ENCODE measurements around the gene REEP3.

REEP3 gene

GRCh38 chr10:63579371-63580014 is 58.3 kb downstream of the REEP3 start:
- DNase-seq (ENCODE audit: low read depth), result no peak
- TF ChIP-seq, protein P1, sequence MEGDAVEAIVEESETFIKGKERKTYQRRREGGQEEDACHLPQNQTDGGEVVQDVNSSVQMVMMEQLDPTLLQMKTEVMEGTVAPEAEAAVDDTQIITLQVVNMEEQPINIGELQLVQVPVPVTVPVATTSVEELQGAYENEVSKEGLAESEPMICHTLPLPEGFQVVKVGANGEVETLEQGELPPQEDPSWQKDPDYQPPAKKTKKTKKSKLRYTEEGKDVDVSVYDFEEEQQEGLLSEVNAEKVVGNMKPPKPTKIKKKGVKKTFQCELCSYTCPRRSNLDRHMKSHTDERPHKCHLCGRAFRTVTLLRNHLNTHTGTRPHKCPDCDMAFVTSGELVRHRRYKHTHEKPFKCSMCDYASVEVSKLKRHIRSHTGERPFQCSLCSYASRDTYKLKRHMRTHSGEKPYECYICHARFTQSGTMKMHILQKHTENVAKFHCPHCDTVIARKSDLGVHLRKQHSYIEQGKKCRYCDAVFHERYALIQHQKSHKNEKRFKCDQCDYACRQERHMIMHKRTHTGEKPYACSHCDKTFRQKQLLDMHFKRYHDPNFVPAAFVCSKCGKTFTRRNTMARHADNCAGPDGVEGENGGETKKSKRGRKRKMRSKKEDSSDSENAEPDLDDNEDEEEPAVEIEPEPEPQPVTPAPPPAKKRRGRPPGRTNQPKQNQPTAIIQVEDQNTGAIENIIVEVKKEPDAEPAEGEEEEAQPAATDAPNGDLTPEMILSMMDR (conservative IDR thresholded peaks at IDR 0.05; ENCODE audit: control insufficient read depth, insufficient read depth, low read depth, low read length), result no peak
- H3K4me3 ChIP-seq (ENCODE audit: control insufficient read depth, low read depth, low read length), result no peak overlapping the region

- DNase-seq (ENCODE audit: low read depth), result no peak
- H3K4me3 ChIP-seq (ENCODE audit: control insufficient read depth, low read depth, low read length), result no peak overlapping the region
- TF ChIP-seq, protein P1 (conservative IDR thresholded peaks at IDR 0.05; ENCODE audit: control insufficient read depth, insufficient read depth, low read depth, low read length), result no peak
These were observed 61.5 kb downstream of the REEP3 start for GRCh38 chr10:63582690-63583089.

- no peak for DNase-seq (ENCODE audit: low read depth)
- H3K4me3 ChIP-seq (ENCODE audit: control insufficient read depth, low read depth, low read length), result no peak overlapping the region
- TF ChIP-seq, protein P1 (conservative IDR thresholded peaks at IDR 0.05; ENCODE audit: control insufficient read depth, insufficient read depth, low read depth, low read length), result no peak
These were observed 62.2 kb downstream of the REEP3 start for GRCh38 chr10:63583397-63583796.

GRCh38 chr10:63583909-63584724 is 62.9 kb downstream of the REEP3 start:
- no peak overlapping the region for H3K4me3 ChIP-seq (ENCODE audit: control insufficient read depth, low read depth, low read length)
- no peak for DNase-seq (ENCODE audit: low read depth)
- TF ChIP-seq, protein P1 (conservative IDR thresholded peaks at IDR 0.05; ENCODE audit: control insufficient read depth, insufficient read depth, low read depth, low read length), result no peak

DNA sequence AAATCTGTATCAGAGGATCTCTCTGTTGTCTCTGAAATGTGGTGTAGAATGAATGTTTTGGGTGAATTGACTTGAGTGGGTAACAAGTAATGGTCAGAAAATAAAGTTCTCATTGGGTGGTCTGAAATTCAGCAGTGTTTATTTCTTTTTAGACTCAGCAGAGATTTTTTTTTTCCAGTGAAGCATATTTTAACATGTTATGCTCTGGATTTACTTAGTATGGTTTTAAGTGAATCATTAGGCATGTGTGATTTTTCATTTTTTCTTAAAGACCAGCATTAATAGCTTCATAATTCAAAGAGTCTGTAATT is 63.5 kb downstream of the REEP3 start:
- DNase-seq (ENCODE audit: low read depth), result no peak
- TF ChIP-seq, protein P1 (conservative IDR thresholded peaks at IDR 0.05; ENCODE audit: control insufficient read depth, insufficient read depth, low read depth, low read length), result no peak

DNA sequence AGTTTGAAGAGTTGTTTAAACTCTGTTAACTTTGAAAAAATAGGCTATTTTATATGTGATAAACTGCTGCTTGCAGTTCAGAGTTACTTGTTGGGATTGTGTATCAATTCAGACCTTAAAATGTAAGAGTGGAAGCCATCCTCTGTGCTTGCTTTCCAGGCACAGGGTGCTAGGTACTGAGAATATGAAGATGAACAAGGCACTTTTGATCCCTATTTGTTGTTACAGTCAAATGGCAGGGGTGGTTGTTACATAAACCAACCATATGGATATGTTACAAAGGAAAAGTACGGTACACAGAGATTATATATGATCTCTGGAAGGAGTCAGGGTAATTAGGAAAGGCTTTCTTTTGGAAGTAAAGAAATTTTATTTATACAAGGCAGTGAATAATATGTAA is 63.8 kb downstream of the REEP3 start:
- TF ChIP-seq, protein P1 (conservative IDR thresholded peaks at IDR 0.05; ENCODE audit: control insufficient read depth, insufficient read depth, low read depth, low read length), result no peak
- DNase-seq (ENCODE audit: low read depth), result no peak
- H3K4me3 ChIP-seq (ENCODE audit: control insufficient read depth, low read depth, low read length), result no peak overlapping the region

More for the DNA sequence above, 63.5 kb downstream of the REEP3 start:
- no peak overlapping the region for H3K4me3 ChIP-seq (ENCODE audit: control insufficient read depth, low read depth, low read length)
